GM12891 (cell line): ENCODE measurements around the gene SHC1.
"Not testable (repeated sequence)": the region's sequence is repeated elsewhere in the genome, so short reads cannot be mapped to it uniquely, and the experiment has no call there.

Experiments
- POLR2A ChIP-seq: IDR thresholded peaks from 2 replicates; pipeline ENCODE4 v1.6.1; 2011; ENCODE audit warnings: low read depth, low read length, control low read depth
- SPI1 ChIP-seq: IDR thresholded peaks from 2 replicates; pipeline ENCODE4 v1.6.1; 2011; ENCODE audit warnings: low read depth, low read length, control low read depth

DNA sequence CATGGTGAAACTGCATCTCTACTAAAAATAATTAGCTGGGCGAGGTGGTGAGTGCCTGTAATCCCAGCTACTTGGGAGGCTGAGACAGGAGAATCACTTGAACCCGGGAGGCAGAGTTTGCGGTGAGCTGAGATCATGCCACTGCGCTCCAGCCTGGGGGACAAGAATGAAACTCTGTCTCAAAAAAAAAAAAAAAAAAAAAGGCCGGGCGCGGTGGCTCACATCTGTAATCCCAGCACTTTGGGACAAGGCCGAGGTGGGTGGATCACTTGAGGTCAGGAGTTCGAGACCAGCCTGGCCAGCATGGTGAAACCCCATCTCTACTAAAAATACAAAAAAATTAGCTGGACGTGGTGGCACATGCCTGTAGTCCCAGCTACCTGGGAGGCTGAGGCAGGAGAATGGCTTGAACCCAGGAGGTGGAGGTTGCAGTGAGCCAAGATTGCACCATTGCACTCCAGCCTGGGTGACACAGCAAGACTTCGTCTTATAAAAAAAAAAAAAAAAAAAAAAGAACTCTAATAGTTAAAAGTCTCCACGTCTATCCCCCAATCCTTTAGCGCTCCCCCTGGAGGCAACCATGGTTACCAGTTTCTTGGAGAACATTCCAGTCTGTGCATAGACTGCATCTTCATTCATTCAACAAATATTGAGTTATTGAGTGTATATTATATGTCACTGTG, 24.9 kb upstream of the SHC1 start:
- not testable (repeated sequence) for TF ChIP-seq SPI1, POLR2A
